Measurements from ENCODE around the gene SLX4IP.

Gene SLX4IP

GRCh38 chr20:10429443-10429981, 5.6 kb upstream of the SLX4IP start:
- no peak for DNase-seq

GRCh38 chr20:10430000-10430466, 5.1 kb upstream of the SLX4IP start:
- no peak for DNase-seq

- DNase-seq: no peak
Measured at GRCh38 chr20:10430704-10431103, 4.4 kb upstream of the SLX4IP start.

- DNase-seq: no peak
Measured at GRCh38 chr20:10432079-10432478, 3.0 kb upstream of the SLX4IP start.

GRCh38 chr20:10433014-10433622, 2.0 kb upstream of the SLX4IP start:
- DNase-seq: no peak

- DNase-seq: peak; percentile 99
Measured at GRCh38 chr20:10433623-10434466, 1.3 kb upstream of the SLX4IP start, which contains the start of gene MKKS. MKKS (minus strand) TSS chr20:10434222; CDS start chr20:10413514, 20,708 bp downstream.

GRCh38 chr20:10434467-10434831, 656 bp upstream of the SLX4IP start:
- peak; percentile 98 for DNase-seq

GRCh38 chr20:10436053-10436699, 1.1 kb downstream of the SLX4IP start:
- no peak for DNase-seq

- DNase-seq: no peak
Measured at GRCh38 chr20:10438217-10438616, 3.1 kb downstream of the SLX4IP start.

- DNase-seq: no peak
Measured at GRCh38 chr20:10443936-10444335, 8.8 kb downstream of the SLX4IP start.

- no peak for DNase-seq
Measured at GRCh38 chr20:10445758-10446157, 10.7 kb downstream of the SLX4IP start.

GRCh38 chr20:10447028-10447427, 11.9 kb downstream of the SLX4IP start:
- no peak for DNase-seq

- DNase-seq: no peak
Measured at GRCh38 chr20:10448270-10449156, 13.4 kb downstream of the SLX4IP start.

GRCh38 chr20:10449270-10449669, 14.2 kb downstream of the SLX4IP start:
- DNase-seq: no peak

GRCh38 chr20:10453241-10453640, 18.1 kb downstream of the SLX4IP start:
- no peak for DNase-seq

- no peak for DNase-seq
Measured at GRCh38 chr20:10454151-10454750, 19.1 kb downstream of the SLX4IP start.

- no peak for DNase-seq
Measured at GRCh38 chr20:10461495-10461894, 26.4 kb downstream of the SLX4IP start.

- DNase-seq: no peak
Measured at GRCh38 chr20:10462516-10462915, 27.4 kb downstream of the SLX4IP start.

- no peak for DNase-seq
Measured at GRCh38 chr20:10463622-10464021, 28.5 kb downstream of the SLX4IP start.

- DNase-seq: no peak
Measured at GRCh38 chr20:10465135-10465534, 30.0 kb downstream of the SLX4IP start.

- DNase-seq: no peak
Measured at GRCh38 chr20:10466325-10466724, 31.2 kb downstream of the SLX4IP start.

GRCh38 chr20:10466855-10467254, 31.8 kb downstream of the SLX4IP start:
- no peak for DNase-seq

All from retina (tissue), 1 donor.